ENCODE results near the gene DECR2. TPM values are rescaled to one million over a fixed set of nuclear protein-coding genes. Genes with fewer than 3 reads are reported as not detected.

DECR2 gene
- total and polyA plus RNA-seq, 2 of the 13 experiments (the other 11 are each of a cell fraction or from before 2014, with no cell fraction given) = 36.3 to 44.6 TPM

- intact Hi-C loops (cut with micrococcal nuclease; ENCODE audit: unreplicated experiment) (no loop called here), in situ Hi-C loops (cut with HindIII; ENCODE audit: extremely low pct_ligation_motif_present, low pct_unique_long_range_greater_than_20kb) (no loop called here)
- 96% methylated on average over 20 of the region's 31 CpGs for WGBS (ENCODE audit: low lambda C conversion rate)
- peaks cover 18 to 39% of the 10 kb centered on the region in 2 experiments; a peak in 4 of 5 replicates for H3K36me3 ChIP-seq (replicated peaks in 1 of 2; ENCODE audit: control insufficient read depth in 1 of 2, insufficient read depth in 2 of 2, low read length in 2 of 2)
- no peak overlapping the region for H3K27ac ChIP-seq (ENCODE audit: extremely low read length, insufficient read depth, low read length)
- no peaks in the 10 kb centered on the region for H3K27me3 ChIP-seq (ENCODE audit: control insufficient read depth in 1 of 2, insufficient read depth in 2 of 2, low read length in 2 of 2)
- no peak overlapping the region for H3K4me3 ChIP-seq (replicated peaks in 1 of 3; ENCODE audit: insufficient read depth in 1 of 3, low read depth in 2 of 3, low read length in 3 of 3)
- no peaks in the 10 kb centered on the region for H4K20me1 ChIP-seq (ENCODE audit: insufficient read depth, low read length)
- TSS peak; percentile 30 for BruUV-seq (replicated peaks)
- CTCF ChIA-PET (ENCODE audit: low intra/inter-chr PET ratio, low total read pairs) = no interaction called here
- DNase-seq (ENCODE audit: low spot score) (no peak), FAIRE-seq (no peak), ATAC-seq (no peak)
- TF ChIP-seq HOXA5 (CRISPR knock-in tag; IDR thresholded peaks at IDR 0.05) (no peak), HDAC1 (CRISPR knock-in tag; IDR thresholded peaks at IDR 0.05) (no peak), HMG20A (CRISPR knock-in tag; IDR thresholded peaks at IDR 0.05; ENCODE audit: borderline replicate concordance) (no peak), ZNF282 (IDR thresholded peaks at IDR 0.05; ENCODE audit: partially characterized antibody) (no peak), CERS6 (CRISPR knock-in tag; IDR thresholded peaks at IDR 0.05) (no peak), ISX (CRISPR knock-in tag; conservative IDR thresholded peaks at IDR 0.05) (no peak), TBX2 (CRISPR knock-in tag; IDR thresholded peaks at IDR 0.05; ENCODE audit: borderline replicate concordance) (no peak), ZNF740 (CRISPR knock-in tag; IDR thresholded peaks at IDR 0.05) (no peak), TEAD2 (CRISPR knock-in tag; IDR thresholded peaks at IDR 0.05) (no peak), ZNF451 (CRISPR knock-in tag; IDR thresholded peaks at IDR 0.05) (no peak), NCOA2 (CRISPR knock-in tag; IDR thresholded peaks at IDR 0.05) (no peak), ZBTB4 (CRISPR knock-in tag; IDR thresholded peaks at IDR 0.05; ENCODE audit: borderline replicate concordance) (no peak), ZNF766 (CRISPR knock-in tag; IDR thresholded peaks at IDR 0.05; ENCODE audit: borderline replicate concordance) (no peak), ARNT (IDR thresholded peaks at IDR 0.05) (no peak), ZNF354B (CRISPR knock-in tag; IDR thresholded peaks at IDR 0.05) (no peak), NFYC (CRISPR knock-in tag; IDR thresholded peaks at IDR 0.05) (no peak)
- H3K4me2 ChIP-seq (ENCODE audit: low read depth, low read length) = no peak overlapping the region
- no peak overlapping the region for H2AFZ ChIP-seq (ENCODE audit: low read length)
- H3K79me2 ChIP-seq (ENCODE audit: insufficient read depth, low read length) = peaks cover 6% of the 10 kb centered on the region
- H3K9me3 ChIP-seq (ENCODE audit: low read length) = no peaks in the 10 kb centered on the region
- POLR2A ChIA-PET = interaction anchor here (1.6 to 2.8 kb wide), 2 partner anchors 9 to 10 kb away, joined by 5 to 27 read pairs; partner anchors contain the start of gene PGAP6
- peaks cover 18% of the 10 kb centered on the region for H3K4me1 ChIP-seq (ENCODE audit: insufficient read depth, low read length)
- no peak overlapping the region for H3K9ac ChIP-seq (ENCODE audit: insufficient read depth, low read depth, low read length)
Observed at GRCh38 chr16:371515-372301, 30.0 kb upstream of the DECR2 start.

Data from HepG2 (cell line).